Transverse colon (tissue), 4 donors: ENCODE data around the gene EIF4E1B. TPM values are rescaled to one million over a fixed set of nuclear protein-coding genes. Genes with fewer than 3 reads are reported as not detected.

Experiments used
- DNase-seq: peaks from one replicate; pipeline ENCODE4 v3.0.0-alpha.2; 2019
- H3K27ac ChIP-seq, 4 donors: fragments of 200-600 bp; sonication (generic); 2 replicates each; pipeline ENCODE4 v1.5.1; 2016 to 2018; ENCODE audit warnings: inconsistent platforms in 4 of 4
- H3K27me3 ChIP-seq: fragments of 200-600 bp; sonication (generic); 2 replicates; pipeline ENCODE4 v1.5.1; 2017; ENCODE audit warnings: inconsistent platforms
- H3K36me3 ChIP-seq, 4 donors: fragments of 200-600 bp; sonication (generic); 2 replicates each; pipeline ENCODE4 v1.5.1; 2017 to 2019; ENCODE audit warnings: inconsistent platforms in 4 of 4
- H3K4me1 ChIP-seq, 4 donors: fragments of 200-600 bp; sonication (generic); 2 replicates each; pipeline ENCODE4 v1.5.1; 2017 to 2020; ENCODE audit warnings: inconsistent platforms in 4 of 4
- H3K4me3 ChIP-seq, 4 donors: fragments of 200-600 bp; sonication (generic); 1 replicate in 1 of 4; 2 replicates in 3 of 4; pipeline versions ENCODE4 v1.5.1 to v1.6.1; 2017 to 2019; ENCODE audit warnings: inconsistent platforms in 4 of 4
- H3K9me3 ChIP-seq, 2 donors: fragments of 200-600 bp; sonication (generic); 2 replicates each; pipeline ENCODE4 v1.5.1; 2017 to 2019; ENCODE audit warnings: inconsistent platforms in 2 of 2
- CTCF ChIP-seq, 5 experiments: fragments of 200-600 bp in 3 of 5; fragments of 450-650 bp in 2 of 5; sonication (generic) in 3 of 5; IDR thresholded peaks; 1 replicate in 2 of 5; 2 replicates in 3 of 5; pipeline ENCODE4 v1.5.1; 2016 to 2017; ENCODE audit warnings: antibody characterized with exemption in 5 of 5, inconsistent platforms in 3 of 5, mild to moderate bottlenecking in 2 of 5, moderate library complexity in 1 of 5
- EP300 ChIP-seq: sonication (generic); formaldehyde crosslinking; IDR thresholded peaks from one replicate; pipeline ENCODE4 v1.6.1; 2017; ENCODE audit warnings: antibody characterized with exemption, low read depth
- POLR2A ChIP-seq: fragments of 450-650 bp; IDR thresholded peaks from one replicate; pipeline ENCODE4 v1.6.1; 2016; ENCODE audit warnings: antibody characterized with exemption, mild to moderate bottlenecking, moderate library complexity
- POLR2AphosphoS5 ChIP-seq, 3 donors: sonication (generic); formaldehyde crosslinking; IDR thresholded peaks; one replicate each; pipeline ENCODE4 v1.6.1; 2016; ENCODE audit warnings: antibody characterized with exemption in 3 of 3
- WGBS, 2 donors: methylation state at CpG; one replicate each; pipeline ENCODE4 v1.1.5; 2018; ENCODE audit warnings: low coverage in 1 of 2; 5-methylcytosine and 5-hydroxymethylcytosine counted together
- in situ Hi-C, 4 donors: fragments of 200-750 bp; cut with MboI; loops; one replicate each; pipeline versions ENCODE4 v1.15.0 to v1.15.1; 2017; ENCODE audit warnings: low sequenced_read_pairs in 3 of 4, low pct_ligation_motif_present in 1 of 4, low pct_unique_long_range_greater_than_20kb in 1 of 4
- intact Hi-C: fragments of 100-400 bp; cut with DNase I; formaldehyde crosslinking; loops from one replicate; pipeline ENCODE4 v1.15.1; 2023; ENCODE audit warnings: low total_unique reads
- total RNA-seq, 4 donors: library from RNA; depleted of rRNA; stranded (reverse); fragments of >200 nt; gene quantifications; one replicate each; pipeline ENCODE4 v1.1.0, GENCODE V29; 2016

Gene EIF4E1B
- total RNA-seq, 4 donors from 2014 or later, result not detected

- in situ Hi-C loops (loop anchor here in 3 of 4 donors (25.0 kb wide), 2 partner anchors 242 to 292 kb away; no protein-coding TSS in a partner anchor), intact Hi-C loops (no loop called here)
- 67 to 83% methylated on average over 3 to 8 of the region's 8 CpGs for WGBS, 2 donors
- Histone ChIP-seq H3K9me3 (no peaks in the 10 kb centered on the region), H3K4me1 (no peaks in the 10 kb centered on the region), H3K4me3 (no peak overlapping the region), H3K27me3 (peaks cover 33% of the 10 kb centered on the region), H3K36me3 (no peaks in the 10 kb centered on the region), H3K27ac (no peak overlapping the region)
- DNase-seq, result no peak
- no peak for TF ChIP-seq POLR2A
- TF ChIP-seq CTCF (IDR thresholded peaks at IDR 0.05), result no peak
- no peak for TF ChIP-seq POLR2AphosphoS5 (IDR thresholded peaks at IDR 0.05)
- TF ChIP-seq EP300, result no peak
These were observed 40.0 kb downstream of the EIF4E1B start for GRCh38 chr5:176670449-176670848.

- no peaks in the 10 kb centered on the region for H3K36me3 ChIP-seq
- H3K4me3 ChIP-seq, result no peak overlapping the region
- intact Hi-C loops (no loop called here), in situ Hi-C loops (loop anchor here in 3 of 4 donors (25.0 kb wide), 2 partner anchors 241 to 291 kb away; no protein-coding TSS in a partner anchor)
- TF ChIP-seq EP300 (no peak), CTCF (IDR thresholded peaks at IDR 0.05) (no peak), POLR2A (no peak), POLR2AphosphoS5 (IDR thresholded peaks at IDR 0.05) (no peak)
- H3K4me1 ChIP-seq, result no peaks in the 10 kb centered on the region
- WGBS, 2 donors, result 55 to 70% methylated on average over 2 to 4 of the region's 4 CpGs
- DNase-seq, result no peak
- no peaks in the 10 kb centered on the region for H3K9me3 ChIP-seq
- H3K27me3 ChIP-seq, result peaks cover 33% of the 10 kb centered on the region
- H3K27ac ChIP-seq, result no peak overlapping the region
These were observed 40.9 kb downstream of the EIF4E1B start for GRCh38 chr5:176671399-176671798.

- Histone ChIP-seq H3K4me1 (no peaks in the 10 kb centered on the region), H3K27ac (no peak overlapping the region), H3K4me3 (no peak overlapping the region), H3K36me3 (no peaks in the 10 kb centered on the region), H3K9me3 (no peaks in the 10 kb centered on the region), H3K27me3 (peaks cover 33% of the 10 kb centered on the region)
- TF ChIP-seq CTCF (IDR thresholded peaks at IDR 0.05) (no peak), POLR2A (no peak), EP300 (no peak), POLR2AphosphoS5 (IDR thresholded peaks at IDR 0.05) (no peak)
- 64 to 68% methylated on average over 7 to 18 of the region's 18 CpGs for WGBS, 2 donors
- no peak for DNase-seq
- in situ Hi-C loops (loop anchor here in 3 of 4 donors (25.0 kb wide), 2 partner anchors 240 to 290 kb away; no protein-coding TSS in a partner anchor), intact Hi-C loops (no loop called here)
These were observed 41.6 kb downstream of the EIF4E1B start for GRCh38 chr5:176671890-176672747.

GRCh38 chr5:176673651-176674583, 43.4 kb downstream of the EIF4E1B start:
- Histone ChIP-seq H3K4me3 (no peak overlapping the region), H3K4me1 (no peaks in the 10 kb centered on the region), H3K9me3 (no peaks in the 10 kb centered on the region), H3K27ac (no peak overlapping the region), H3K27me3 (peaks cover 31% of the 10 kb centered on the region), H3K36me3 (no peaks in the 10 kb centered on the region)
- TF ChIP-seq EP300 (no peak), CTCF (IDR thresholded peaks at IDR 0.05) (no peak), POLR2AphosphoS5 (IDR thresholded peaks at IDR 0.05) (no peak), POLR2A (no peak)
- 88 to 100% methylated on average over 1 to 17 of the region's 18 CpGs for WGBS, 2 donors
- intact Hi-C loops, result no loop called here
- in situ Hi-C loops, result loop anchor here in 3 of 4 donors (25.0 kb wide), 2 partner anchors 238 to 288 kb away; no protein-coding TSS in a partner anchor
- no peak for DNase-seq
